Measurements from ENCODE around the gene SLC38A3. TPM values are rescaled to one million over a fixed set of nuclear protein-coding genes. Genes with fewer than 3 reads are reported as not detected.

SLC38A3 gene
- total RNA-seq, 1 experiment from 2014 or later, result 16.8 TPM

DNA sequence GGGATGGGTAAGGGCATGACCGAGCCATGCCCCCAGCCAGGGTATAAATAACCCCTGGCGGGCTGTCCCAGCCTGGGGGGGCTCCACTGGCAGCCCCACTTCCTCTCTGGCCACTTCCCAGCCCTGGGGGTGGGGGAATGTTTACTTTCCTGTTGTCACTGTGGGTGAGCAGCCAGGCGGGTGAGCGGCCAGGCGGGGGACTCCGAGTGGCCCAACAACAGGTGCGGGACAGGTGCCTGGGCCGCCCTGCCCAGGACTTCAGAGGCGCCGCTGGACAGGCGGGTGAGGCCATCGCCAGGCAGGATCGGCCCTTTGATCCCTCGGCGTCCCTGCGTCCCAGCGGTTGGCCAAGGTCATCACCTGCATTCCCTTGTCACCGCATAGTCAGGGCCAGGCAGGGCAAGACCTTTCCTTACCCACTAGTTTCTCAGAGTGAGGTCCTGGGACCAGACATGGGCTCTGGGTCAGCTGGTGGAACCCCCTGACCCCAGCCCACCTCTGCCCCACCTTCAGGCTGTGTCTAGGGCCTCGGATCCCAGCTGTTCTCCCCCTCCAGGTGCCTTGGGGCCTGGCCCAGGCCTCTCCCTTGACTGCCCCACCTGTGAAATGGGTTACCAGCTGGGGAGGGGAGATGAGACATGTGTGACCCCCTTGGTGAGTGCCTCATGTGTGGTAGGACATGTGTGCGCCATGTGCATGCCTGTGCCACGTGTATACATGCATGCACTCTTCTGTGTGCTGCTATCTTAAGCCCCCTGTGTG lies 33.4 kb upstream of the SLC38A3 start:
- H3K36me3 Mint-ChIP-seq (ENCODE audit: insufficient read depth, unreplicated experiment), result no peaks in the 10 kb centered on the region
- CTCF ChIA-PET, result no interaction called here
- H3K9me3 Mint-ChIP-seq (ENCODE audit: unreplicated experiment), result no peaks in the 10 kb centered on the region
- peaks cover 5% of the 10 kb centered on the region for H3K4me1 ChIP-seq
- no peaks in the 10 kb centered on the region for H3K27me3 ChIP-seq (replicated peaks; ENCODE audit: control insufficient read depth, insufficient read depth, low read length)
- no peaks in the 10 kb centered on the region; the same call in 1 of the 2 replicates for H3K36me3 ChIP-seq (ENCODE audit: control insufficient read depth, insufficient read depth, low read length)
- intact Hi-C loops (cut with micrococcal nuclease; ENCODE audit: unreplicated experiment), result no loop called here
- BruUV-seq (replicated peaks), result no TSS peak
- POLR2A ChIA-PET, result no interaction called here
- H3K4me3 ChIP-seq (ENCODE audit: low read depth, low read length), result no peak overlapping the region
- H3K27ac Mint-ChIP-seq (ENCODE audit: unreplicated experiment), result no peak overlapping the region
- no peak overlapping the region for H3K4me3 Mint-ChIP-seq (ENCODE audit: unreplicated experiment)
- H3K9me3 ChIP-seq, result no peaks in the 10 kb centered on the region
- no peak for TF ChIP-seq CTCF (IDR thresholded peaks at IDR 0.05; ENCODE audit: insufficient read depth in 1 of 2, low read depth in 1 of 2, low read length in 1 of 2, severe bottlenecking in 1 of 2, unreplicated experiment in 1 of 2)
- DNase-seq, result no peak
- peaks cover 14% of the 10 kb centered on the region for H3K4me1 Mint-ChIP-seq (ENCODE audit: low read depth, unreplicated experiment)
- no peaks in the 10 kb centered on the region for H3K27me3 Mint-ChIP-seq (ENCODE audit: insufficient read depth, unreplicated experiment)

- POLR2A ChIA-PET, result no interaction called here
- no peak for TF ChIP-seq CTCF (IDR thresholded peaks at IDR 0.05; ENCODE audit: insufficient read depth in 1 of 2, low read depth in 1 of 2, low read length in 1 of 2, severe bottlenecking in 1 of 2, unreplicated experiment in 1 of 2)
- DNase-seq, result no peak
- CTCF ChIA-PET, result no interaction called here
- Histone ChIP-seq H3K4me1 (no peaks in the 10 kb centered on the region), H3K9me3 (no peaks in the 10 kb centered on the region), H3K27me3 (replicated peaks; ENCODE audit: control insufficient read depth, insufficient read depth, low read length) (no peaks in the 10 kb centered on the region), H3K36me3 (ENCODE audit: control insufficient read depth, insufficient read depth, low read length) (no peaks in the 10 kb centered on the region; the same call in 1 of the 2 replicates), H3K4me3 (ENCODE audit: low read depth, low read length) (no peak overlapping the region)
- H3K4me1 Mint-ChIP-seq (ENCODE audit: low read depth, unreplicated experiment), result peaks cover 4% of the 10 kb centered on the region
- H3K9me3 Mint-ChIP-seq (ENCODE audit: unreplicated experiment), result no peaks in the 10 kb centered on the region
- no peak overlapping the region for H3K4me3 Mint-ChIP-seq (ENCODE audit: unreplicated experiment)
- no TSS peak for BruUV-seq (replicated peaks)
- H3K27ac Mint-ChIP-seq (ENCODE audit: unreplicated experiment), result no peak overlapping the region
- H3K36me3 Mint-ChIP-seq (ENCODE audit: insufficient read depth, unreplicated experiment), result no peaks in the 10 kb centered on the region
- intact Hi-C loops (cut with micrococcal nuclease; ENCODE audit: unreplicated experiment), result no loop called here
- no peaks in the 10 kb centered on the region for H3K27me3 Mint-ChIP-seq (ENCODE audit: insufficient read depth, unreplicated experiment)
Measured at GRCh38 chr3:50172626-50173220, 32.3 kb upstream of the SLC38A3 start.

DNA sequence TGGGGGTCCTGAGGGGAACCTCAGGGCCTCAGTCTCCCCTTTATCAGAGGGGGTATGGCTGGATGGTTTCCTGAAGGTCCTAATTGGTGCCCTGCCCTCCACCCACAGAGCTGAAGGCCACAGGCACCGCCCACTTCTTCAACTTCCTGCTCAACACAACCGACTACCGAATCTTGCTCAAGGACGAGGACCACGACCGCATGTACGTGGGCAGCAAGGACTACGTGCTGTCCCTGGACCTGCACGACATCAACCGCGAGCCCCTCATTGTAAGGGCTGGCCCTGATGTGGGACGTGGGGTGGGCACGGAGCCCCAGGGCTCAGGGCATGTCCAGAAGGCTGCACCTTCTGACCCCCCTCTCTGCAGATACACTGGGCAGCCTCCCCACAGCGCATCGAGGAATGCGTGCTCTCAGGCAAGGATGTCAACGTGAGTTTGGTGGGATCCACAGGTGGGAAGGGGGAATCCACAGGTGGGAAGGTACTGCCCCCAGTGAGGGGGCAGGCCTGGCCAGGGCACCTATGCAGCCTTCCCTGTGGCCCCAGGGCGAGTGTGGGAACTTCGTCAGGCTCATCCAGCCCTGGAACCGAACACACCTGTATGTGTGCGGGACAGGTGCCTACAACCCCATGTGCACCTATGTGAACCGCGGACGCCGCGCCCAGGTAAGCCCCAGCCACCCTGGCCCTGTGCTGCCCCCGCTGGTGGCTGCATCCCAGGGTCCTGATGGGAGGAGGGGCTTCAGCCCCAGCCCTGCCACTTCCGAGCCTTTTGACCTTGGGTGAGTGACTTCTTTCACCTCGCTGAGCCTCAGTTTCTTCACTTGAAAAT lies 31.2 kb upstream of the SLC38A3 start:
- BruUV-seq (replicated peaks), result no TSS peak
- no peaks in the 10 kb centered on the region for H3K9me3 Mint-ChIP-seq (ENCODE audit: unreplicated experiment)
- intact Hi-C loops (cut with micrococcal nuclease; ENCODE audit: unreplicated experiment), result no loop called here

More for the DNA sequence above, 31.2 kb upstream of the SLC38A3 start:
- H3K27ac Mint-ChIP-seq (ENCODE audit: unreplicated experiment), result no peak overlapping the region
- Histone ChIP-seq H3K4me3 (ENCODE audit: low read depth, low read length) (no peak overlapping the region), H3K27me3 (replicated peaks; ENCODE audit: control insufficient read depth, insufficient read depth, low read length) (no peaks in the 10 kb centered on the region), H3K36me3 (ENCODE audit: control insufficient read depth, insufficient read depth, low read length) (no peaks in the 10 kb centered on the region), H3K9me3 (no peaks in the 10 kb centered on the region), H3K4me1 (peaks cover 2% of the 10 kb centered on the region)
- DNase-seq, result no peak
- H3K27me3 Mint-ChIP-seq (ENCODE audit: insufficient read depth, unreplicated experiment), result no peaks in the 10 kb centered on the region
- CTCF ChIA-PET, result no interaction called here
- H3K4me1 Mint-ChIP-seq (ENCODE audit: low read depth, unreplicated experiment), result no peaks in the 10 kb centered on the region
- POLR2A ChIA-PET, result no interaction called here
- H3K4me3 Mint-ChIP-seq (ENCODE audit: unreplicated experiment), result no peak overlapping the region
- TF ChIP-seq CTCF (IDR thresholded peaks at IDR 0.05; ENCODE audit: insufficient read depth in 1 of 2, low read depth in 1 of 2, low read length in 1 of 2, severe bottlenecking in 1 of 2, unreplicated experiment in 1 of 2), result peak in 1 of 2 experiments; percentile 3
- H3K36me3 Mint-ChIP-seq (ENCODE audit: insufficient read depth, unreplicated experiment), result no peaks in the 10 kb centered on the region
